Retinal pigment epithelial cell (primary cell): ENCODE measurements around the gene SUMO1.

Experiments used
- DNase-seq: peaks from one replicate; pipeline ENCODE4 v3.0.0-alpha.2; 2010; ENCODE audit warnings: low read depth
- H3K4me3 ChIP-seq: 2 replicates; pipeline ENCODE4 v1.5.1; 2011; ENCODE audit warnings: mild to moderate bottlenecking, low read length, control low read depth, moderate library complexity
- TF ChIP-seq, protein P1 (sequence below): conservative IDR thresholded peaks from 2 replicates; pipeline ENCODE4 v1.5.1; 2011; ENCODE audit warnings: low read depth, low read length, control low read depth, inconsistent platforms

The SUMO1 gene

GRCh38 chr2:202194418-202194817, 44.0 kb downstream of the SUMO1 start:
- no peak overlapping the region for H3K4me3 ChIP-seq
- TF ChIP-seq, protein P1, sequence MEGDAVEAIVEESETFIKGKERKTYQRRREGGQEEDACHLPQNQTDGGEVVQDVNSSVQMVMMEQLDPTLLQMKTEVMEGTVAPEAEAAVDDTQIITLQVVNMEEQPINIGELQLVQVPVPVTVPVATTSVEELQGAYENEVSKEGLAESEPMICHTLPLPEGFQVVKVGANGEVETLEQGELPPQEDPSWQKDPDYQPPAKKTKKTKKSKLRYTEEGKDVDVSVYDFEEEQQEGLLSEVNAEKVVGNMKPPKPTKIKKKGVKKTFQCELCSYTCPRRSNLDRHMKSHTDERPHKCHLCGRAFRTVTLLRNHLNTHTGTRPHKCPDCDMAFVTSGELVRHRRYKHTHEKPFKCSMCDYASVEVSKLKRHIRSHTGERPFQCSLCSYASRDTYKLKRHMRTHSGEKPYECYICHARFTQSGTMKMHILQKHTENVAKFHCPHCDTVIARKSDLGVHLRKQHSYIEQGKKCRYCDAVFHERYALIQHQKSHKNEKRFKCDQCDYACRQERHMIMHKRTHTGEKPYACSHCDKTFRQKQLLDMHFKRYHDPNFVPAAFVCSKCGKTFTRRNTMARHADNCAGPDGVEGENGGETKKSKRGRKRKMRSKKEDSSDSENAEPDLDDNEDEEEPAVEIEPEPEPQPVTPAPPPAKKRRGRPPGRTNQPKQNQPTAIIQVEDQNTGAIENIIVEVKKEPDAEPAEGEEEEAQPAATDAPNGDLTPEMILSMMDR = no peak
- no peak for DNase-seq

DNA sequence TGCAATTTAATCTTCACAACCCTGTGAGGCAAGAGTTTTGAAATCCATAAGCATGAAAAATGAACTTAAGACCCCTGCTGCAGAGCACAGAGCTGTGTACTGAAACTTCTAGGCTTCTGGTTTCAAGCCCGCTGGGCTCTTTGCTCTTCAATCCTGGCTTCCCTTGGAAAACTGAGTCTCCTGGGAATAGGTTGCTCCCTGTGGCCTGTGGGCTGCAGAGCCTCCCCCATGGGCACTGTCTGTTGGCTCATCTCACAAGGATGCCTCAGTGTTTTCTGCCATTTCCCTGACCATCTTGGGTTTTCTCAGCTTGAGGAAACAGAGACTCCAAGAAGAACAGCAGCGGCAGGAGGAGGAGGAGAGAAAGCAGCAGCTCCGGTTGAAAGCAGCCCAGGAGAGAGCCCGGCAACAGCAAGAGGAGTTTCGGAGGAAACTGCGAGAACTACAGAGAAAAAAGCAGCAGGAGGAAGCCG, 44.5 kb downstream of the SUMO1 start:
- DNase-seq = no peak
- H3K4me3 ChIP-seq = no peak overlapping the region
- TF ChIP-seq, protein P1 = no peak

DNA sequence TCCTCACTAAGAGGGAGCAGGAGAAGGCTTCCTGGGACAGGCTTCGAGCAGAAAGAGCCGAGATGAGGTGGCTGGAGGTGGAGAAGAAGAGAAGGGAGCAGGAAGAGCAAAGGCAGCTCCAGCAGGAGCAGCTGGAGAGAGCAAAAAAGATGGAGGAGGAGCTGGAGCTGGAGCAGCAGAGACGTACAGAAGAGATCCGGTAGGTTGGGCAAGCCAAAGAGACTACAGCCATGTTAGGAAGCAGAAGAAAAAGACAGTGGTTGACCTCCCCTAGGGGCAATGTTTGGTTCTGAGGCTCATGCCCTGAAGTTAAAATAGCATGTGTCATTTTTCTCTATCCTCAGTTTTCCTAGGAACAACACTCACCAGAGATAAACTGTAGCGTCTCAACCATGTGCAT, 45.1 kb downstream of the SUMO1 start:
- no peak overlapping the region for H3K4me3 ChIP-seq
- TF ChIP-seq, protein P1 = no peak
- DNase-seq = no peak

DNA sequence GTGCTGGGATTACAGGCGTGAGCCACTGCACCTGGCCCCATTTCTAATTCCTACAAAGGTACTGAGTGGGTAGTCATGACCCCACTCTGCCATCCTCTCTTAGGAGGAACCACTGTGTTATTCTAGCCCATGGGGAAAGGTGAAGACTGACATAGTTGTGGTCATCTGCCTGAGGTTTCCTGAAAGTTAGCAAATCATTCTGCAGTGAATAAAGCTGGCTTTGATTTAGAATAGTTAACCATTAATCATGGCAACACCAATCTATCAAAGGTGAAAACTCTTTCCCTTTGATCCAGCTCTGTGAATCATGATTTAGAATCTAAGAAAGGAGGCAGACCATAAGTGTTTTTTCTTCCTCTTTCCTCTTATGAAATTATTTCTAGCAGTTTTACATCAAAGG, 50.8 kb downstream of the SUMO1 start:
- no peak overlapping the region for H3K4me3 ChIP-seq
- TF ChIP-seq, protein P1 = no peak
- no peak for DNase-seq

DNA sequence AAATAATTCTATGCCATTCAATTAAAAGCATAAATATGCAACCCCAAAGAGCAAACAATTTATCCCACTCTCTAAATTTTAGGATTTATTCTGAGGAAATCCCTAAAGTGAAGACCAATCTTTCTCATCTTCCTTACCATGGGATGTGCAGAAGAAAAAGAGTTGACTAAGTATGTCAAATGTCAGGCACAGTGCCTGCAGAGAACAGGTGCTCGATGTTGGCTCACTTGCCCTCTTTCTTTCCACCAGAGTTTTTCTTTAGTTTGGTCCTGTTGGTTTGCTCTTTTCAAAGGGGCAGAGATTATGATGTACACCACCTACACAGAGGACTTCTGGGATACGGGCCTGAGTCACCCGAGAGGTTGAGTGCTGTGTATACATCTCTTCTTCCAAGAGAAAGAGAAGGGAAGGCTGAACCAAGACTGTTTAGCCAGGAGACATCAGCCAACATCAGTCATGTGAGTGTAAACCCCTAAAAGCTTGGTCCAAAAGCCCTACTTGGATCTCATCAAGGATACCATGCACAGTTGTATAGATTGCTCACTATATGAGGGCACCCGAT, 51.7 kb downstream of the SUMO1 start:
- DNase-seq = no peak
- H3K4me3 ChIP-seq = no peak overlapping the region
- TF ChIP-seq, protein P1 = no peak

DNA sequence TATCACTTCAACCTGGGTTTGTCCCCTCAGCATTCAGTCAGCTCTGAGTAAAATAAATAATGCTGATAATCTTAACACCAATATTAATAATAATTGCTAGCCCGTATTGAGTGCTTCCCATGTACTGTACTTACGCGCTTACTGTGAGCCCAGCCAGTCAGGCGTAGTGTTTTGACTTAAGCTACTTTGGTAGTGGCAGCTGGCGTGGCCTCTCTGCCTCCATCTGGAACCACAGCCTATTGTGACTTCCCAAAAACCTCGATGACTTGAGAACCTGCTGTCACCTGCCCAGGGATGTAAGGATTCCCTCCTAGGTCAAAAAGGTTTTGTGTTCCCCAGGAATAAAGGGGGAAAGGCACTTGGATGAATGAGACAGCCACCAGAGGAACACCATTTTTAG, 53.2 kb downstream of the SUMO1 start:
- no peak for DNase-seq
- TF ChIP-seq, protein P1 = no peak
- H3K4me3 ChIP-seq = no peak overlapping the region

DNA sequence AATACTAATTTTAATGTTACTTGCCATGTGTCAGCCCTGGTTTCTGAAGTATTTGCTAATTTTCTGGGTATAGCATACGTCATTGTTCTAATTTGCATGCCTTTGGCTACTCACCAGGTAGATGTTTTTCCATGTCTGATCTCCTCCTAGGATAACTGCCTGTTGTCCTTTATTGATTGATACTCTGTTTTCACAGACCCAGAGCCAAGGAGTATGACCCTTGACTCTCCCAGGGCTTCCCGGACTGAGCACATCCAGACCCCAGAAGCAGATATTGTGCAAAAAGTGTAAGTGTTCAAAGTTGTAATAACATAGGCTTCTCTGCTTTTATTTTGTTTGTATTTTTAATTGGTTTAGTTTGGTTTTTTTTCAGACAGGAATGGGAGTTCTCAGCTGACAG, 53.8 kb downstream of the SUMO1 start:
- no peak overlapping the region for H3K4me3 ChIP-seq
- TF ChIP-seq, protein P1 = no peak
- DNase-seq = no peak
